Heart right ventricle (tissue), 16 donors: ENCODE results near the gene TSPAN18. TPM values are rescaled to one million over a fixed set of nuclear protein-coding genes. Genes with fewer than 3 reads are reported as not detected.

Experiments
- ATAC-seq, 8 donors: fragments of 200-7000 bp; cut with Tn5 transposase; one replicate each; pipeline ENCODE4 v1.9.1; 2020; ENCODE audit warnings: mild to moderate bottlenecking in 8 of 8, moderate library complexity in 8 of 8, moderate number of reproducible peaks in 1 of 8
- DNase-seq, 2 donors: peaks; one replicate each; pipeline ENCODE4 v3.0.0-alpha.2; 2020
- H3K27ac ChIP-seq, 10 donors: fragments of 200-600 bp; sonication (generic) in 2 of 10; one replicate each; pipeline versions ENCODE4 v1.5.0 to v1.8.0; 2020 to 2022; ENCODE audit warnings: mild to moderate bottlenecking in 3 of 10
- H3K27me3 ChIP-seq, 7 donors: fragments of 200-600 bp; one replicate each; pipeline ENCODE4 v1.8.0; 2021 to 2022; ENCODE audit warnings: mild to moderate bottlenecking in 2 of 7
- H3K36me3 ChIP-seq, 9 donors: fragments of 200-600 bp; sonication (generic) in 1 of 9; one replicate each; pipeline versions ENCODE4 v1.5.0 to v1.8.0; 2020 to 2022; ENCODE audit warnings: mild to moderate bottlenecking in 2 of 9
- H3K4me1 ChIP-seq, 9 donors: fragments of 200-600 bp; sonication (generic) in 1 of 9; one replicate each; pipeline versions ENCODE4 v1.5.0 to v1.8.0; 2020 to 2022; ENCODE audit warnings: mild to moderate bottlenecking in 4 of 9
- H3K4me3 ChIP-seq, 10 donors: fragments of 200-600 bp; sonication (generic) in 2 of 10; one replicate each; pipeline versions ENCODE4 v1.5.0 to v1.8.0; 2020 to 2022; ENCODE audit warnings: mild to moderate bottlenecking in 7 of 10, moderate library complexity in 2 of 10
- H3K9me3 ChIP-seq, 11 donors: fragments of 200-600 bp in 10 of 11; sonication (generic) in 2 of 11; one replicate each; pipeline versions ENCODE4 v1.5.0 to v1.8.0; 2013 to 2022; ENCODE audit warnings: mild to moderate bottlenecking in 2 of 11, control low read depth in 1 of 11, moderate library complexity in 1 of 11
- WGBS, 2 donors: extraction: QIAGEN DNeasy Blood & Tissue Kit; methylation state at CpG; one replicate each; pipeline ENCODE4 v1.1.7; 2013; ENCODE audit warnings: inconsistent platforms in 1 of 2; 5-methylcytosine and 5-hydroxymethylcytosine counted together
- intact Hi-C, 10 donors: fragments of 100-400 bp; cut with DNase I; formaldehyde crosslinking; loops; one replicate each; pipeline versions ENCODE4 v1.11.1 to v1.14.2; 2022
- polyA plus RNA-seq, 2 donors: library from polyadenylated mRNA; stranded (reverse); fragments of 200-250 nt; gene quantifications; one replicate each; pipeline ENCODE4 v1.2.3, GENCODE V29; 2013
- total RNA-seq, 10 donors: library from RNA; stranded (reverse); fragmentation: NEBNext Ultra II Directional in 3 of 10; extraction: Animal tissue kit (Norgen Biotek cat#: 25700) in 3 of 10; gene quantifications; one replicate each; pipeline versions ENCODE4 v1.2.1 to v1.2.4, GENCODE V29; 2021 to 2023
- TF ChIP-seq, protein P1 (sequence below), 9 donors: fragments of 200-600 bp; sonication (generic) in 2 of 9; IDR thresholded peaks; one replicate each; pipeline versions ENCODE4 v1.5.0 to v1.8.0; 2021 to 2022; ENCODE audit warnings: antibody characterized with exemption in 9 of 9, mild to moderate bottlenecking in 5 of 9, moderate library complexity in 1 of 9
- donor health status: Arrhythmogenic right ventricular cardiomyopathy.
- donor health status: ischemic (EF 13 %, LVEDD 7.1; RV severe dilation, severe dysfunction).
- donor health status: healthy with polysubstance abuse.
- donor health status: DM: no; HTN: yes; CAD: no.
- donor health status: DM: no; HTN: no; CAD: no.
- donor health status: ischemic (EF 25% LVEDD 6.9; RV normal size, moderate dysfunction).
- donor health status: ischemic (EF 25% LVEDD 5.7; RV mildly dilated, moderate dysfunction).
- donor health status: healthy.
- donor health status: DM: yes; HTN: yes; CAD: no.
- donor health status: Ischemic cardiomyopathy.
- donor health status: ischemic (EF 35%, LVEDD 5.7; RV mildly dilated, moderate dysfunction).
- donor health status: nonischemic (EF 11% LVEDD 7.7; RV severe dilation, severe dysfunction).
- donor health status: DM: yes; HTN: yes; CAD: no.
- donor health status: PGD.
- donor health status: ischemic (EF 29% LVEDD 5.4; RV normal size, mild dysfunction).
- donor health status: nonischemic (EF 23%, LVEDD 6.1; RV moderate dilation, normal function).

The TSPAN18 gene
- total and polyA plus RNA-seq, 12 donors: 37.7 to 140 (median 92.9) TPM

DNA sequence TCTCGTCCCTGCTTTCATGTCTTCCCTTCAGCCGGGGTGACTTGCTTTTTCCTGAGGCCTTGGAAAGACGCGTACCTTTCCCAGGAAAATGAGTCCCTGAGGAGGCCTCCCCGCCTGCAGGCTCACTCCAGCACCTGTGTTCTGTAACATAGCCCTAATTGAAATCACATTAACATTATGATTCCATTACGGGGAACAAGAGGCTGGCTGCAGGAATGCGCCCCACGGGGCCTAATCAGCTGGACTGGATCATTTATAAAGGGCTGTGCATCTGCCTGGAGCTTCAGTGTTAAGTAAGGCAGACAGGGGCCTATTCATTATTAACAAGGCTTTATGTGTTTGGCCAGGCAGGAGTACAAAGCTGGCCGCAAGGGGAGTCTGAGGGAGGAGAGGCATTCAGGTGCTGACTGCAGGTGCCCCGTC, 41.9 kb upstream of the TSPAN18 start:
- Histone ChIP-seq H3K4me1 (peaks cover 0 to 16% (median 0%) of the 10 kb centered on the region in 9 donors), H3K9me3 (peaks cover 0 to 6% (median 0%) of the 10 kb centered on the region in 11 donors), H3K27ac (no peak overlapping the region), H3K27me3 (no peaks in the 10 kb centered on the region), H3K4me3 (no peak overlapping the region), H3K36me3 (no peaks in the 10 kb centered on the region)
- TF ChIP-seq, protein P1, sequence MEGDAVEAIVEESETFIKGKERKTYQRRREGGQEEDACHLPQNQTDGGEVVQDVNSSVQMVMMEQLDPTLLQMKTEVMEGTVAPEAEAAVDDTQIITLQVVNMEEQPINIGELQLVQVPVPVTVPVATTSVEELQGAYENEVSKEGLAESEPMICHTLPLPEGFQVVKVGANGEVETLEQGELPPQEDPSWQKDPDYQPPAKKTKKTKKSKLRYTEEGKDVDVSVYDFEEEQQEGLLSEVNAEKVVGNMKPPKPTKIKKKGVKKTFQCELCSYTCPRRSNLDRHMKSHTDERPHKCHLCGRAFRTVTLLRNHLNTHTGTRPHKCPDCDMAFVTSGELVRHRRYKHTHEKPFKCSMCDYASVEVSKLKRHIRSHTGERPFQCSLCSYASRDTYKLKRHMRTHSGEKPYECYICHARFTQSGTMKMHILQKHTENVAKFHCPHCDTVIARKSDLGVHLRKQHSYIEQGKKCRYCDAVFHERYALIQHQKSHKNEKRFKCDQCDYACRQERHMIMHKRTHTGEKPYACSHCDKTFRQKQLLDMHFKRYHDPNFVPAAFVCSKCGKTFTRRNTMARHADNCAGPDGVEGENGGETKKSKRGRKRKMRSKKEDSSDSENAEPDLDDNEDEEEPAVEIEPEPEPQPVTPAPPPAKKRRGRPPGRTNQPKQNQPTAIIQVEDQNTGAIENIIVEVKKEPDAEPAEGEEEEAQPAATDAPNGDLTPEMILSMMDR (IDR thresholded peaks at IDR 0.05): no peak
- WGBS, 2 donors: 89% methylated on average over 10 of the region's 10 CpGs
- intact Hi-C loops: no loop called here
- ATAC-seq (no peak), DNase-seq (no peak)

DNA sequence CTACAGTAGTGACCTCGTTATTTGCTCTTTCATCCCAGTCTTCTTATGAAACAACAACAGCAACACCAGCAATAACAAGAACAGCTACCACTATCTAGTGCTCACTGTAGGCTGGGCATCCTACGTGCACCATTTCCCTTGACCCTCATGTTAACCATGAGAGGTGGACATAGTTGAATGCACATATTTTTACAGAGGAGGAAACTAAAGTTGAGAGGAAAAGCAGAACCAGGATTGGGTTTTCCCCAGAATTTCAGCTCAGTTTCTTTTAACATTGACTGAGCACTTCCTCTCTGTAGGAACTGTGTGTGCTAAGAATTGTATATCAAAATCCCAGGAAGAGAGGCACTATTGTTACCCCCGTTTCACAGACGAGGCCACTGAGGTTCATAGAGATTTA, 39.4 kb upstream of the TSPAN18 start:
- Histone ChIP-seq H3K27me3 (no peaks in the 10 kb centered on the region), H3K4me3 (no peak overlapping the region), H3K9me3 (peaks cover 0 to 6% (median 0%) of the 10 kb centered on the region in 11 donors), H3K36me3 (no peaks in the 10 kb centered on the region), H3K4me1 (peaks cover 0 to 3% (median 0%) of the 10 kb centered on the region in 9 donors), H3K27ac (no peak overlapping the region)
- DNase-seq (no peak), ATAC-seq (no peak)
- TF ChIP-seq, protein P1 (IDR thresholded peaks at IDR 0.05): no peak
- WGBS, 2 donors: 64 to 76% methylated on average over 4 of the region's 4 CpGs
- intact Hi-C loops: no loop called here

DNA sequence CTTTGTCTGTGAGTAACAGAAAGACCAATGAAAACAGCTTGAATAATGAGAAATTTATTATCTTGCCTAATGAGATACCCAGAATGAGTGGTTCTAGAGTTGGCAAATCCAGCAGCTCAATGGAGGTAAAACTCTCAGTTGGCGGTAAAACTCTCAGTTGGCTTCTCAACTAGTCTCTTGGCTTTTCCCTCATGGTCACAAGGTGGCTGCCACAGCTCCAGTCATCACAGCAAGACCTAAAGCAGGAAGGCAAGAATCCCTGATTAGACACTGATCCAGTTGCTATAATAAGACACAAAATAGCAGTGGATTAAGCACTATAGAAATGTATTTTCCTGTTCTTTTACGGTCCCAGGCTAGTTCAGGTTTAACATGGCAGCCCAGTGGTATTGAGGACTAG, 37.5 kb upstream of the TSPAN18 start:
- no peak overlapping the region for H3K4me3 ChIP-seq
- WGBS, 2 donors: 49 to 81% methylated on average over 2 of the region's 2 CpGs
- no peak for DNase-seq
- no peaks in the 10 kb centered on the region for H3K36me3 ChIP-seq
- no peaks in the 10 kb centered on the region for H3K27me3 ChIP-seq
- TF ChIP-seq, protein P1 (IDR thresholded peaks at IDR 0.05): no peak
- ATAC-seq: no peak
- H3K9me3 ChIP-seq: peaks cover 0 to 6% (median 0%) of the 10 kb centered on the region in 11 donors
- H3K4me1 ChIP-seq: peaks cover 0 to 6% (median 0%) of the 10 kb centered on the region in 9 donors
- intact Hi-C loops: no loop called here
- H3K27ac ChIP-seq: no peak overlapping the region

DNA sequence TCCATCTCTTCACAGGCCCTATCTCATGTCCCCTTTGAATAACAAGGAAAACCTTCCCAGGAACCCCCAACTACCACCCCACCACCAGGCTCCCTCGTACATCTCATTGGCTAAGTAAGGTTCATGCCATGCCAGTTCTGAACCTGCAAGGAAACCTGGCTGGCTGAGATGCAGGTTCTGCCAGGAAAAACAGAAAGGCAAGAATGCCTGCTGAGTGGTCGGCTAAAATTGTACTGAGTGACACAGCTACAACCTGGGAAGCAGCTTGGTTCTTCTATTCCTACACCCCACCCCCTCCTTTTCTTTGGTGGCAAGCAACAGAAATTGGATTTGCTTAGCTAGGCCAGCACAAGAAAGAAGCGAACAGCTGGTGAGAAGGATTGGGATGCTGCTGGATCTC, 36.1 kb upstream of the TSPAN18 start:
- Histone ChIP-seq H3K27me3 (no peaks in the 10 kb centered on the region), H3K27ac (no peak overlapping the region), H3K4me1 (peaks cover 0 to 6% (median 0%) of the 10 kb centered on the region in 9 donors), H3K4me3 (no peak overlapping the region), H3K9me3 (peaks cover 0 to 6% (median 0%) of the 10 kb centered on the region in 11 donors), H3K36me3 (no peaks in the 10 kb centered on the region)
- ATAC-seq (no peak), DNase-seq (no peak)
- TF ChIP-seq, protein P1 (IDR thresholded peaks at IDR 0.05): no peak
- intact Hi-C loops: no loop called here
- 85 to 92% methylated on average over 3 of the region's 3 CpGs for WGBS, 2 donors
